Muscle of arm (tissue), 12 donors: ENCODE measurements around the gene CDK15. TPM values are rescaled to one million over a fixed set of nuclear protein-coding genes. Genes with fewer than 3 reads are reported as not detected.
A peak's percentile ranks its signal among the peaks of the same experiment; 100 is the strongest.

Source experiments
- DNase-seq: peaks from one replicate; pipeline ENCODE4 v3.0.0-alpha.2; 2013
- polyA plus RNA-seq, 12 donors: library from polyadenylated mRNA; unstranded; fragments of 120-200 nt; gene quantifications; one replicate each; pipeline ENCODE4 v1.2.1, GENCODE V29; 2013; ENCODE audit not compliant: insufficient read length in 12 of 12

CDK15 gene
- polyA plus RNA-seq, 12 donors = 0.71 to 2.1 (median 1.5) TPM; not detected in 2

DNA sequence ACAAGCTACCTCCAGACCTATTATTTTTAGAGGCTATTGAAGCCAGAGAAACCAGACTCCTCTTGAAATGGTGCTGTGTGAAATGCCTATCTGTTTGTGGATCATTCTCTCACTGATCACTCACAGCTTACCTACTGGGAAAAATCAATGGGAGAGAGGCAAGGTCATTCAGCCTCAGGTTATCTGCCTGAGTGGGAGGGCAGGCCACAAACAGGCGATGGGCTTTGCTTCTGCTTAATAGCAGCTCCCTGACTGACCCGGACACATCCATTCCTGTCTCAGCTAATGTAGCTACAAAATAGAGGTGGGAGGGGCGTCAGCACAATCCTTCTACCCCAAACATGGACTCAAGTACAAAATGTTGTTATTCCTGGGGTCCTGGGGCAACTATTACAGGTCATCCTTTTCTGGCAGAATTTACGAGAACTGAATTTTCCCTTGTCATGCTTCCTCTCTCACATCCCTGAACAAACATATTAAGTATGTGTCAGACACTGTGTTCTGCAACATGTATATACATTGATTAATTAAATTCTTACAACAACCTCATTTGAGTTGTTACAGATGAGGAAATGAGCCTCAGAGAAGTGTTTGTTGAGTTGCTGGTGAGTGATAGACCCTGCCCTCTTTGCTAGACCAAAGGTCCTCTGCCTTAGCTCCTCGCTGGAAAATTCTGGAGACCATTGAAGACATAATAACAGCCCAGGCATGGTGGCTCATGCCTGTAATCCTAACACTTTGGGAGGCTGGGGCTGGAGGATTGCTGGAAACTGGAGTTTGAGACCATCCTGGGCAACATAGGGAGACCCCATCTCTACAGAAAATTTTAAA lies 60.5 kb downstream of the CDK15 start:
- DNase-seq = no peak

DNA sequence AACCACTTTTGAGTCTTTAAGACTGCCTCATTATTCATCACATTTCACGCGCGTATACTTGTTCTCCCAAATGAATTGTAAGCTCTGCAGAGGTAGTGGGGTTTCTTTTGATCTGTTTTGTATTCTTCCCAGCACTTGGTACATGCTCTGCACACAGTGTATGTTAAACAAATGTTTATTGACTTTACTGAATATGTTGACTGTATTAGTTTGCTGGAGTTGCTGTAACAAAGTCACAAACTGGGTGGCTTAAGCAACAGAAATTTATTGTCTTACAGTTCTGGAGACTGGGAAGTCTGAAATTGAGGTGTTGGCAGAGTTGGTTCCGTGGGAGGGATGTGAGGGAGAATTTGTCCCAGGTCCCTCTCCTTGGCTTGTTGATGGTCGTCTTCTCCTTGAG lies 65.1 kb downstream of the CDK15 start:
- no peak for DNase-seq

DNA sequence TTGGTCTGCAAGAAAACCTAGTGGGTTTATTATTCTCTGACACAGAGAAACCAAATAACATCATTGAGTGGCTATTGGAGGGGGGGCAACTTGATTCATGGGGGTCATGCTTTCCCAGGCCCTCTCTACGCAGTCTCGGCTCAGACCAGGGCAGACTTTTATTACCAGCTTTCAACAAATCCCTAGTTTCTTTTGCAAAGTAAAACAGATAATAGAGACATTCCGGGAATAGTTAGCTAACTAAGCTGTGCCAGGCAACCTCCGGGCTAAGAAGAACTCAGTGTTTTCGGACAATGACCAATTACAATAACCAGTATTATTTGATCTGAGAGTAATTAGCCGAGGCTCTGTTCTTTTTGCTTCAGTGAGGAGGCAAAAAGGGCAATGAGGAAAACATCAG lies 66.3 kb downstream of the CDK15 start:
- DNase-seq = no peak

DNA sequence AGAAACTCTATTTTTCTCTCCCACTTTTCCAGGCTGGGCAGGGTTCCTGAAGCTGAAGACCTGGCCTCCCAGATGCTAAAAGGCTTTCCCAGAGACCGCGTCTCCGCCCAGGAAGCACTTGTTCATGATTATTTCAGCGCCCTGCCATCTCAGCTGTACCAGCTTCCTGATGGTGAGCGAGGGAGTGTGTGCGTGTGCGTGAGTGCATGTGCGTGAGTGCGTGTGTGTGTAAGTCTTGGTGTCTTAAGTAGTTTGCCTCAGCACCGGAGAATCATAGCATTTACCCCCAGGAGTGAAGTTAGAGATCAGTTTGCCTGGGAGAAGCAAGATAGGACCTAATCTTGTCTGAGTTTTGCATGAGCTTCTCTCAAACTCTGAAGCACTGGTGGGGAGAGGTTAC lies 73.7 kb downstream of the CDK15 start:
- DNase-seq = no peak

DNA sequence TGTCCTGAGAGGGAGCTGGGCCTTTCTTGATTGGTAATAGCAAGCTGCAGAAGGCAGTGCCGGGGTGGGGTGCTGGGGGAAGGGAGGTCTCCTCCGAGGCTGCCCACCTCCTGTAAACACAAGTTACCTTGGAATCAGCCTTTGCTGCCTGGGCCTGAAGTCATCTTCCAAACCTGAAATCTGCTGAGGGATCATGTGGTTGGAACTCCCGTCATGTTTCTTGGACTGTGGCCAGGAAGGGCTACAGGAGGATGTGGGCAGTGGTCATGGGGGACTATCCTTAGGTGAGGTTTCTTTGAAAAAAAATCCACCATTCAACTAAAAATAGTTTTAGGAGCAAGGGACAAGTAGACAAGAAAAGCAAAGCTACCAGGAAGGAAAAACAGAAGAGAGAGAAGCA lies 74.2 kb downstream of the CDK15 start:
- DNase-seq = no peak

DNA sequence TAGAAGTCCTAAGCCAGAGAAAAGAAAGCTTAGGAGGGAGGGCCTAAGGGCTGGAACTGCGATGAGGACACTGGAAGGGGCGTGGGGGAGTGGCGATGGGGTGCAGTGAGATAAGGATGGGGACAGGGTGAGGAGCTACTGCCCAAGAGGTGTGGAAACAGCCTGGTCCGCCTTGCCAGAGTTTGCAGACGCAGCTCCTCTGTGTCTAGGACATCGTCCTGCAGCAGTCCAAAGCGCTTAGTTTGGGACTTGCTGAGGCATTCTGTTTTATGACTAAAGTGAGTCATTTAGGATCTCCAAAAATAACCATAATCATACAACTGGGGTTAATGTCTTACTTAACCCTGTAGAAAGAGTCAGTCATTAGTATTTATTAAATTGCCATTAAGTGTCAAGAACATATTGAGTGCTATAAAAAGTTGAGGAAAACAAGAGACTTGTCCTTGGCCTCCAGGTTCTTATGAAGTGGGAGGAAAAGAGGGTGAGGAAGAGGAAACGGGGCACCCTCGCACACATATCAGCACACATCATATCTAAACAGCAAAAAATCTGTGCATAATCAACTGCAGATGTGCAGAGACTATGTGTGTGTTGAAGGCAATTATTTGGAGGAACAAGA lies 74.8 kb downstream of the CDK15 start:
- no peak for DNase-seq

DNA sequence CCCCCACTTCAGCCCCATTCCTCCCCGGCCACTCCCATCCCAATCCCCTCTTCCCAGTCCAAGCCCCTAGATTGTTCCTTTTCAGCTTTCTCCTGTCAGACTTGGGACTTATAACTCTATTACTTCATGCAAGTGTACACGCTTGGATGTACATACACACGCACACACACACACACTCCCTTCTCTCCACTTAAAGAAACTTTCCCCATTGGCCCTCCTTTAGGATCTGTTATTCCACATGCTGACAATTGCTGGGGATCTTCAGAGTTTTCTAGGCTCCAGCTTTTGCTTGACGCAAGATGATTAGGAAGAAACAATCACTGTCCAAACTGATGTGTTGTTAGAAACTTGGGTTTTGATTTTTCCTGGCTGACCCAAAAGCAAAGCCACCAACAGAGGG lies 75.4 kb downstream of the CDK15 start:
- DNase-seq = no peak

DNA sequence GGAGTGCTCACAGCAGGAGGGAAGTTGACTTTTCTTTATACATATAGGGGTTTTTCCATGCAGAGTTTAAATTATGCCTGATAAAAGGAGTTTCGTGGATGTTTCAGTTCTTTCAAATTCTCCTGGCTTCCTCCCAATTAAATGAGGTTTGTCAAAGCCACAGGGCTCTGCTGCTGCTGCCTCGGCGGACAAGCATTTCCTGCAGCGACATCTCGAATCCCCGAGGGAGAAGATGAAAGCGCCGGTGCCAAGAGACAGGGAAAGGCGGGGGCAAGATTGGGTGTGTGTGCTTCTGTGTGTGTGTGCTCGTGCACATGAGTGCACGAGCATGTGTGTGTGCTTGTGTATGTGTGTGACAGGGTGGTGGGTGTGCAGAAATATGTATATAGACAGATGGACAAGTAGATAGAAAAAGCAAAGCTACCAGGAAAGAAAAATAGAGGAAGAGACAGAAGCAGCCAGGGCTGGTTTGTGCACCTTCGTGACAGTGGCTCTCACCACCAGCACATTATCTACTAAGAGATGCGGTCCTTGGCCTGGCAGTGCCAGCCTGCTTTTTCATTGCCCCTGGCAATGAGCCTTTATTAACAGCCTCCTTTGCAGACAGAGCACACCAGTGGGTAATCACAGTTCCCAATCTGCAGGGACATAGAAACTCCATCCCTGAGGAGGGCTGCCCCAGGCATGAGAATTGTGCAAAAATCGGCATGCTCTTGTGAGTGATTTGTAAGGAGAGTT lies 76.2 kb downstream of the CDK15 start:
- no peak for DNase-seq

DNA sequence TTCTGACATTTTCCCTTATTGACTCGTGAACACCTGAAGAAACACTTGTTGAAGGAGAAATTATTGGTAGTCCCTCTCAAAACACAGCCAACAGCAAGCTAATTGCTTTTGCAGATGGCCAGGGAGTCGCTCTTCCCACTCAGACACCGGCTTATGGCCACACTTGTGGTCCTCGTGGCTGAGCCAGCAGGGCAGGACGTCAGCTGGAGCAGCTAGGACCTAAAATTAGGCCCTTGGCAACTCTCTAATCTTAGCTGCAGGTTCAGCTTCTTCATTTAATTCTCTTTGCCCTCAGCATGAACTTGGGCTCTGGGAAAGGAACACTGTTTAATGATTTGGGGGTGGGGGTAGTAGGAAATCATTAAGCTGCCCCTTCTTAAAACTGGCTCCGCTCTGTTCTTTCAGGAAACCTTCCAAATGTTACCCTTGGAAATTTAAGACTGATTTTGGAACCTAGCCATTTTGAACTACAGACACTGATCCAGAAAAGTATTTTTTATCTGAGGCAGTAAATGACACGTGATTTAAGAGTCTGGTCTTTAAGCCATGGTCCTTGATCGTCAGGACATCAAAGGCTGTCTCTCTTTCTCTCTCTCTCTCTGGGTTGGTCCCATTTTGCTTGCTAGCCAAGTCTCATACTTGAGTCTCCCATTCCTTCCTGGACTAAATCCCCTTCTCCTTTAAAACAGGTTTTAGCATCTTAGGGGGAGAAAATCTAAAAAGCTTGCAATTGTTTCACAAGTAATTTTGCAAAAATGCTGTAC lies 77.5 kb downstream of the CDK15 start:
- peak; percentile 77 for DNase-seq

DNA sequence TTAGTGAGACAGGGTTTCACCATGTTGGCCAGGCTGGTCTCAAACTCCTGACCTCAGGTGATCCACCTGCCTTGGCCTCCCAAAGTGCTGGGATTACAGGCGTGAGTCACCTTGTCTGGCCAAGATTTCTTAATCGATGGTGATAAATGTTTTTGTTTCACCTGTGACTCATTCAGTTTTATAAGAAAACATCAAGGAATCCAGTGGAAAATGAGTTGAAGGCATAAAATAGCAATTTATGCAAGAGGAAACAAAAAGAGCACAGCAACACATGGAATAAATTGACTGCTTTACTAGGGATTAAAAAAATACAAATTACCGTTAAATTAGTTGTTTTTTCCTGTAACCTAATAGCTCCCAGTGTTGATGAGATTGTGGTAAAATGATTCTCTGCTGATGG lies 80.2 kb downstream of the CDK15 start:
- no peak for DNase-seq

DNA sequence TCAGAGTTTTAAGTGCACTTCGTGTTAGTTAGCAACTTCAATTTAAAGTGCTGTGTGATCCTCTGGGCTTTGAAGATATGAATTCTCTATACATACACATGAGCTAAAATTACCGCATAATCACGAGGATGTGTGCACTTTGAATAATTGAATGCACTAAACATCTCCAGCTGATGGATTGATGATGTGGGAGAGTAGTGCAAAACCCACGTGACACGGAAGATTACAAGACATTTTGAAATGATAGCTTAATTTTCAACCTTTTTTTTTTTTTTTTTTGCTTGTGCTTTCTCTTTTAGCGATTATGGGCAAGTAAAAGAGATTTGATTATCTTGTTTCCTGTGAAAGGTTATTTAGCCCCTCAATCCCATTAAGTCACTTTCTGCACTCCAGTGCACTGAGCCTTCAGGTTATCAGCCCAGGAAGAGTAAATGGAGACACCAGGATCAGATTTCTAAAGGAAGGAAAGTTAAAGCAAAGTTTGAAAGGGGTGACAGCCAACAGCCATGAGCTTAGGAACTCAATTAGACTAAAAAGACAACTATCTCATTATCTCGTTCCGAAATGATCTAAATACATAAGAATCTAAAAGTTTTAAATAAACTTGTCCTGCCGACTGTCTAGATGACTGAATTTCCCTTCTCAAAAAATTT lies 81.6 kb downstream of the CDK15 start:
- DNase-seq = no peak

DNA sequence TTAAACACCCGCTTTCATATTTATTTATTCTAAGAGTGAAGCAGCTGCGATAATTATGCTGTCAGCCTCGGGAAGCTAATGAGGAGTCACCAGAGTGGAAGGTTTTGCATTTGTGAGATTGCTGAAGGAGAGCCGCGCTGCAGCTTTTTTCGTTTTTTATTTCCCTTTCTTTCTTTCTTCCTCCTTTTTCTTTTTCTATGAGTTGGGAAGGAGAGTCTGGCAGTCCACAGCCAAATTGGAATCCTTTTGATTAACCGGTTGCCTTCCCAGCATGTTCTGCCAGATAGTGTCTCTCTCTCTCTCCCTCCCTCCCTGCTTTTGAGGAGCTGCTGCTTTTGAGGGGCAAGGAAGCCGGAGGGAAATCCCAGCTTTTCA lies 82.1 kb downstream of the CDK15 start:
- no peak for DNase-seq

DNA sequence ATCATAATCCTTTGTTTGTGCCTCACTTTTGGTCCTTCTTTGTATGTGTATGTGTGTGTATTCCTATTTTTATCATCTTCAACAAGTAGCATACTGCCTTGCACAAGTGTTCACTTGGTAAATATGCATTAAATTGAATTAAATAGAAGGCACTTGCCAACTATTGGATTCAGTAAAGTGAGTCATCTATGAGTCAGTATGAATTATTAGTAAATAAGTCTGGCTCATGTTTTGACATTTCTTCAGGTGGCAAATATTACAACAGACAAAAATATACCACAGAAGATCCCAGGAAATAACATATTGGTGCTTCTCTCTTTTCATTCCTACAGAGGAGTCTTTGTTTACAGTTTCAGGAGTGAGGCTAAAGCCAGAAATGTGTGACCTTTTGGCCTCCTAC lies 84.1 kb downstream of the CDK15 start:
- no peak for DNase-seq

DNA sequence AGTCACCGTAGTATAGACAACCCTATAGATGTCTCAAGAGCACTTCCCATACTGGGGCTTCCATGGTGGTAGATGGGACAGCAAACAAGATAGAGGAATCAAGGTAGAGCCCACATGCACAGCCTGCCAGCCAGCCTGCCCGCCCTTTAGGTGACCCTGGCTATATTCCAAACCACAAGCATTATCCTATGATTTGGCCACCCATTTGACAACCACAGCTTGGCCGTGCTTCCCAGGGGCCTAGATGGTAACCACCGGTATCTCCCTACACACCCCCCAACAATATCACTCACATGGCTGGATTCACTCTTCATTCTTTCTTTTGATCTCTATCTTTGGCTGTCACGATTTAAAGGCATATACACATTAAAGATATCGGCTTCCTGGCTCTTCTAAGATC lies 85.3 kb downstream of the CDK15 start:
- no peak for DNase-seq

DNA sequence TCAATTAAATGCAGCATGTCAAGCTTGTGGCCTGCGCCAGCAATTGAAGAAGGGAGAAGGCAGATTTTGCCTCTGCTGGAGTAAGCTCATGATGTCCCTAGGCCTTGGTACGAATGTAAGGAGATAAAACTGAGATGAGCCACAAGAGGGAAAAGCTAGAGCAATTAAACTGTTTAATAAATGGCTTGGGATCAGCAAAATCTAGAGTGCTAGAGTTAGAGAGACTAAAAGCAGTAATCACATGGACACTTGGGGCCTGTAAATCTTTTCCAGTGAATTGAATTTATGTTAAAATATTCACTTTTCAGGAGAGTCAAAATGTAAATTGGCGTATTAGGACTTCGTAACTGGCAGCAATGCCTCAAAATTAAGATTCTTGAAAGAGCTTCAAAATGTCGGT lies 86.2 kb downstream of the CDK15 start:
- DNase-seq = no peak

DNA sequence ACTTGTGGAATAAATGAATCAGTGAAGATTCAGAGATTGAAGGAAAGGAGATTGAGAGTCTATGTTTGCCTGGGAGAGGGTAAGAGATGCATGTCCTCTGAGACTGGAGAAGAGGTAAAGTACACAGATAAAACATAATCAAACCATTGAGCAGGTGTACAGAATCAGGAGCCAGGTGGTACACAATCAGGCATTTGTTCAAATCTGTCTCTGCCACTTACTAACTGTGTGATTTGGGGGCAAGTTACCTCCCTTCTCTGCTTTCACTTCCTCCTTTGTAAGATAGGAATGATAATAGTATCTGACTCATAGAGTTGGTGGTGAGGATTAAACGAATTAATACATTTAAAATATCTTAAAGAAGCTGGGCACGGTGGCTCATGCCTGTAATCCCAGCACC lies 94.0 kb downstream of the CDK15 start:
- no peak for DNase-seq

DNA sequence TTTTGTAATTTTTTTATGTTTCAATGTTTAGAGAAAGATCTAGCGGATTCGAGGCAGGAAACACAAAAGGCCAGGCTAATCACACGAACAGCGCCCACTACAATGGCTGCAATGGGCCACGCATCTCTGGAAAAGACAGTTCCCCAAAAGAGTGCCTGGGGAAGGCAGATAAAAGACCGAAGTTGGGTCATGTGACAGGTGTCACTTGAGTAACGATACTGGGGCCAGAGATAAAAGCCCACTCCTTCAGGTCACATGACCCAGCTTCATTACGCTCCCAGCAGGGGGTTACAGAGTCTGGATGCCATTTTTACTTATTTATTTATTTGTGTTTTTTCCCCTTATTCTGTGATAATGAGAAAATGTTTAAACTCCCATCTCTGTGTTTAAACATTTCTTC lies 95.4 kb downstream of the CDK15 start:
- DNase-seq = no peak

DNA sequence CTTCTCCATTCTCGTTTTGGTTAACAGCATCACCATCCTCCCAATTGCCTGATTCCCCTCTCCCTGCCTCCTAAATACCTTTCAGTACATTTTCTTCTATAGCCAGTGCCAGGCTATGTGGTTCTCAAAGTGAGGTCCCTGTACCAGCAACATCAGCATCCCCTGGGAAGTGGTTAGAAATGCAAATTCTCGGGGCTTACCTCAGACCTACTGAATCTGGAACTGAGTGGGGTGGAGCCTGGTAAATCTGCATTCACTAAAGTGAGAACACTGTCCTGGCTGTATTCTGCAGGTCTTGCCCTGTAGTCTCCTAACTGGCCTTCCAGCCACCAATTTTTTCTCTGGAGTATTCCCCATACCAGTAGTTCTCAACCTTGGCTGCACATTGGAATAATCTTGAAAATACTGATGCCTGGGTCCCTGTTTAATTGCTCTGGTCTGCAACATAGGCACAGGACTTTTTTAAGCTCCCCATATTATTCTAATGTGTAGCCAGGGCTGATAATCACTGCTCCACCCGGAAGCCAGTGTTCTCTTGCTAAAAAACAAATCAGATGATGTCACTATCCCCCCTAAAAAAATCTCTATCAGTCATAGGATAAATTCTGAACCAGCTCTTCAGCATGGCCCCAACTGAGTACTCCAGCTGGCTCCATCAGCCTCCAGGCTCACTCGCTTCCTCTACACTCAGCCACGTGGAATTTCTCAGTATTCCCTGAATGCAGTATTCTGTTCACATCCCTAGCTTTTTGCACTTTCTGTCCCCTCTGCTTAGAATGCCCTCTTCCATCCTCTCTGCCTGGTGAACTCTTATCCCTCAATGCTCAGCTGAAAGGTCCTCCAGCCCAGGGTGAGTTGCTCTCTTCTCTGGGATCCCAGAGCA lies 98.4 kb downstream of the CDK15 start:
- DNase-seq = no peak

DNA sequence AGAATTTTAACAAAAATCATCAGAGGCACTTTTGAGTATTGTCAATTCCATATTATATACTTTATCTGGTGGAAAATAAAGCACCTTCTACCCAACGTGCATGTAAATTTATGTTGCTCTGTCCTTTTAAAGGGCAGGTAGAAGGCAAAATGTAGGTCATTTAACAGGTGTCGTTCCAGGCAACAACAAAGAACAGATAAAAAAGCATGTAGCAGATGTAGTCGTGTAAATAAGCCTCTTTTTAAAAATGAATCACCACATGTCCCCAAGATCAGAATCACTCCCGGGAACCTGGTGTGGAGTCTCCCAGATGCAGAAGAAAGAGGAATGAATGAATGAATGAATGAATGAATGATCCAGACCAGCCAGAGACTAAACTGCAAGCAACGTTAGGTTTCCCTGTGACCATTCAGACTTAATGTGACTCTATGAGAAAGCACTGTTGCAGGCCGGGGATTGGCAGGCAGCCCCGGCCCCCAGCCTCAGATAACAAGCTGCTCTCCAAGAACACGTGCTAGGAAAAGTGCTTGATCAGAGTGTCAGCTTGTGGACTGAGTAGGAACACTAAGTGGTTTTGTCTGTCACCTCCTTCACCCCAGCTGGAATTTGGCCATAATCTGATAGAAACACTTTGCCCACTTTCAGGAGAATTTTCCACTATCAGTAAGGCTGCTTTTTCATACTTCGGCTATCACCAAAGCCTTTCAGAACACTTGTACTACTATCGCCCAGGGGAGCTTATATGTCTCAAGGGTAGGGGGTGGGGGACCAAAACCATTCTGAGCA lies 100.6 kb downstream of the CDK15 start:
- DNase-seq = no peak

DNA sequence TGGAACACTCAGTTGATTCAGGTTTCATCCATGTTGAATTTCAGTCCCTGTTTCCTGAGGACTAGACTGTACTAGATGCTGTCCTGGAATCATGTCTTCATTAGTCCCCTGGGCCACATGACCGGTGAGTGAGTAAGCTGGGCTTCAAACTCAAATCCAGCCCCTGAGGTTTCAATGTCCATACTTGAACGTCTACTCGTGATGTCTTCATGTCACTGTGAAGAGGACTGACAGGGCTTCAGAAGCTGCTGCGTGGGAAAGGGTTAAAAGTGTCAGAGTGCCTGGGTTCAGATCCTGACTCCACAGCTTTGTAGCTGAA lies 101.2 kb downstream of the CDK15 start:
- DNase-seq = no peak
